HG03060 (cell line): ENCODE results near the gene PEMT.
A peak's percentile ranks its signal among the peaks of the same experiment; 100 is the strongest.
"Not testable (repeated sequence)": the region's sequence is repeated elsewhere in the genome, so short reads cannot be mapped to it uniquely, and the experiment has no call there.

Experiments used
- ATAC-seq: cut with Tn5 transposase; IDR thresholded peaks from one replicate; pipeline ENCODE4 v1.9.1; 2021; ENCODE audit warnings: low read depth, moderate number of reproducible peaks; ENCODE audit not compliant: unreplicated experiment

The PEMT gene

DNA sequence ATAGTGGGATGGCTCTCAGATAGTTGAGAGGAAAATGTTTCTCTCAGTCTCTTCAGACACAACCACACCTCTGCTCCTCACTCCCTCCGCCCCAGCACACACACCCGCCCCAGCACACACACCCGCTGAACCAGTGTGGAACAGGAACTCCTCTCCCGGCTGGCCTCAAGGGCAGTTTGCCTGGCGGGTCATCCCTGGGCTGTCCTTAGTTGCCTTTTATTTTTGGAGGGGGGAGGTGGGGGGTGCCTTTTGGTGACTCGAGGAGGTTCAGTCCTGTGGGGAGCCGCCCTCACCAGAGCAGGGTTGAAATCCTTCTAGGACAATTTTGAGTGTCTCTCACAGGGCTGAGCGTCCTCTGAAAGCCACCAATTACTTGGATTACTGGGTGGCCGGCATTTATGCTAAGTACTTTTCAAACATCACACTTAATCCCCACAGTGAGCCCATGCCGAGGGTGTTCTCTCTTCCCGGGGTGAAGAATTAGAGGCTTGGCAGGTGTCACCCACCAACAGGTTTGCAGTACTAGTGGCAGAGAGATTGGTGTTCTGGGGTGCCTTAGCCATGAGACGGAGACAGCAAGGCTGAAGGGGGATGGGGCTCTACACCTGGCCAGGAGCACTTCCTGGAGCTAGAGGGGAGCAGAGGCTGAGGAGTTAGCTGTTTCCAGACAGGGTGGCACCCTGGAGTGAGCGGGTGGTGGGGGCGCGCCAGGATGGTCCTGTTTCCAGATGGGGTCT is 98.1 kb downstream of the PEMT start:
- ATAC-seq: no peak

DNA sequence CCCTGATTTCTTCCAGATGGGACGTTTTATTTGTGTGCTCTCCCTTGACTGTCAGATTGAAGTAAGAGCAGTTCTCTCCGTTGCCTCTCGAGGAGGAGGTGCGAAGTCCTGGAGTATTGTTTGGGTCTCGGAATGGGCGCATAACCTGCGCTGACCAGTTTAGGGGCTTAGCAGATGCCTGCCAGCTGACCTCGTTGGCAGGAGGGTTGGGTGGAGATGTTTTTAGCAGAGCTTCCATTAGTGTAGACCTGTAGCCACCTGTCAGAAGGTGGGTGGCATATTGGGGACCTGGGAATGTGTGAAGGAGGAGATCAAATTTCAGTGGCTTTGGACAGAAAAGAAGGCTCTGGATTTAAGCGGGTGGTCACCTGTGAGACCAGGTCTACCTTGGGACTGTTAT is 98.9 kb downstream of the PEMT start:
- no peak for ATAC-seq

DNA sequence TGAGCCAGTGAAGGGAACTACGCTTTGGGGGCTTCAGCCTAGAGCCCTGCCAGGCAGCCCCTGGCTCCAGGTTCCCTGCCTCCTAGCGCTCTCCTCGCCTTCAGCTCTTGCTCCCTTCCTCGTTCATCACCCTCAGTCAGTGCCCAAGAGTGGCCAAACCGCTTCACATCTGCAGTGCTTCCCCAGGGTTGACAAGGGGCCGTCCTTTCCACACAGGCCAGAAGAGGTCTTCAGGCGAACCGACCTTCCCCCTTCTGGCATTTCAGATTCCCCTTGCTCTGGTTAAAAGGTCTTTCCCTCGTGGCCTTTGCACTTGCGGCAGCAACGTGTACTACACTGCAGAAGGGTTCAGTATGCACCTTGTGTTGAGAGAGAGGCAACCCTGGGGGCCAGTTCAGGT is 99.4 kb downstream of the PEMT start:
- ATAC-seq: no peak

DNA sequence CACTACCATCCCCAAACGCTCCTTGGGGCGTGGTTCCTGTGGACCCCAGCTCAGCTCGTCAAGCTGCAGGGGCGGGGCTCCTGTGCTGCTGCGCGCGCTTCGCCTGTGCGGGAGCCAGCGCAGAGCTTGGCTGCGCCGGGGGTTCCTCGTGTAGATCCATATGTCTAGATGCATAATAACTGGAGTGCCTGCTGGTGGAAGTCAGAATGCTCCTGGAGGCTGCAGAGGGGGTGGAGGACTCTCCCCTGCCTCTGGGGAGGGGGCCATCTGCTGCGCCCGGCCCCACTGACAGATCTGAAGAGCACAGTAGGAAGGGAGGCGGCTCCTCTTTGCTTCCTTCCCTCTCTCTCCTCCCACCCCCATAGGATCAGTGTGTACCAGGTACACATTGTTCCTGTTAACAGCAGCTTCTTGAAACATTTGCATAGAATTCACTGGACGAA is 99.9 kb downstream of the PEMT start:
- no peak for ATAC-seq

DNA sequence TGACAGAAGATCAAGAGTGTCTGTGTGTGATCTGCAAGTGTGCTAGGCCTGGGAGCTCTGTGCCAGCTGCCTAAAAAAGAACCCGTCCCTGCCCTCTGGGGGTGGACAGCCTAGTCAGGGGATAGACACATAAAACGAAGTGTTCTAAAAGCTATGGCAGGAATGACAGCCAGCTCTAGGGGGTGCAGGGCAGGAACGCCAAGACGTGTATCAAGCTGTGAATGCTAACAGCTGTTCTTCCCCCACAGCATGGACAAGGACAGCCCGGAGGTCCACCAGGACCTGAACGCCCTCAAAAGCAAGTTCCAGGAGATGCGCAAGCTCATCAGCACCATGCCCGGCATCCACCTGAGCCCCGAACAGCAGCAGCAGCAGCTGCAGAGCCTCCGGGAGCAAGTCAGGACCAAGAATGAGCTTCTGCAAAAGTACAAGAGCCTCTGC is 100.5 kb downstream of the PEMT start:
- ATAC-seq: no peak

DNA sequence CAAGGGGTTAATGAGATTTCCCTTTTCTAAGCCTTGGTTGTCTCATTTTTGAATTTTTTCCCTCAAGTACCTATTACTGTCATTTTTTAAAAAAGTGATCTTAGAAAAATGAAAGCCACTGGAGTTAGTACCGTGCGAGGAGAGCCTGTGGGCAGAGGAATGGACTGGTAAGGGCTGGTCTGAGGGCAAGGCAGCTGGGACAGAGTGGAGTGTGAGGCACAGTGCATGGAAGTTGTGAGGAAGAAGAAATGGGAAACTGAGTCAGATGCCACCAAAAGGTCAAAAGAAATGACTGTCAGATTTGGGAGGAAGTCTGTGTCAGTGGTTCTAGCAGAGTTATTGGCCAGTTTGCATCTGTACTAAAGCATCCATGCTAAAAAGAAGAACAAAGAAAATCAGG is 103.5 kb downstream of the PEMT start:
- ATAC-seq: no peak

DNA sequence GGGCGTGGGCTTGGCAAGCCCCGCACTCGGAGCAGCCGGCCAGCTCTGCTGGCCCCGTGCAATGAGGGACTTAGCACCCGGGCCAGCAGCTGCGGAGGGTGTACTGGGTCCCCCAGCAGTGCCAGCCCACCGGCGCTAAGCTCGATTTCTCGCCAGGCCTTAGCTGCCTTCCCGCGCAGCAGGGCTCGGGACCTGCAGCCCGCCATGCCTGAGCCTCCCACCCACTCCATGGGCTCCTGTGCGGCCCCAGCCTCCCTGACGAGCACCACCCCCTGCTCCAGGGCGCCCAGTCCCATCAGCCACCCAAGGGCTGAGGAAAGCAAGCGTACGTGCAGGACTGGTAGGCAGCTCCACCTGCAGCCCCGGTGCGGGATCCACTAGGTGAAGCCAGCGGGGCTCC is 105.1 kb downstream of the PEMT start:
- not testable (repeated sequence) for ATAC-seq

DNA sequence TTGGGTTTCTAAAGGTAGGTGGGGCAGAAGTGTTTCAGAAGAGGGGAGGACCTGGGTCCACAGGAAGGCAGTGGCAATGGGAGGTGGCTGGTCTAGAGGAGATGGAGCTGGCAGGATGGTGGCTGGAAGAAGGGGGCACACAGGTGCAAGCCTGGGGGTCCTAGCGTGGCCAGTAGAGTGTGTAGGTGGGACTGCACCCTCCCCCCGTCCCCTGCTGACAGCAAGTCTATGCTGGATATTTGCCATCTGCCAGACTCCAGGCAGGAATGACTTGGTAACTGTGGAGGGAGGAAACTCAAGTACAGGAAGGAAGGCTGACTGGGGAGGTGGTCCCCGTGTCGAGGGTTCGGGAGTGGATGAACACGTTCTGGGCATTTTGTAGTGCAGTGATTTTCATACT is 106.1 kb downstream of the PEMT start:
- no peak for ATAC-seq

DNA sequence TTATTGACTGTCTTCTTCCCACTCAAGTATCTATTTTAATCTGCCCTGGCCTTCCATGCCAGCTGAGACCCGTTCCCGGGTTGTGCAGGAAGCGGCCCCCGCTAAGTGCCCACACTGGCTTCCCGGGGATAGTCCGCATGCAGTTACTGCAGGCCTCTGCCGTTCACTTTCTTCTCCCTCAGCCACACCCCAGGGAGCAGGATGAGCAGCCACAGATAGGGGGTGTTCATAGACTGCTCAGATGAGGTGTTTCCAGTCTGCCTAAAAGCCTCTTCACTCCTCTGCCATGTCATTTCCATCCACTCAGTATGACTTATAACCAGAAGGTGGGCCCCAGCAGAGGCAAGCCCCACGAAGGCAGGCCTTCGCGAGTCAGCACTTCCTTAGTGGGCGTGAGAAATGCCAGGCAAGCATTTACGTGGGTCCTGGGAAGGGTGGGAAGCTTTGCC is 107.0 kb downstream of the PEMT start:
- no peak for ATAC-seq

DNA sequence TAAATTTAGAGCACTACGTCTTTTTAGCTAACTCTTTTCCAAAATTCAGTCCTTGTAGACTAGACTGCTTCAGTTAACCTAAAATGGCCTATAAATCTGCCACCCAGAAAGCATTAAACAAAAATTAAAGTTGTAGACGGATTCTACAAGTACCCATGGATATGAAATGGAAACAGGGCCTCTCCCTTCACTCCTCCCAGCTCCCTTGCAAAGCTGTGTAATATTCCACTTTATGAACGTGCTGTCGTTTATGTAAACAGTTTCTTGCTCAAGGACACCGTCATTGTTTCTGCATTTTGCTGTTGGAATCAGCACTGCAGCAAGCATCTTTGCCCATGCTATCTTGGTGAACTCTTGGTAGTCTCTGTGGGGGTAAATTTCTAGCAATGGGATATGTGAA is 109.6 kb downstream of the PEMT start:
- ATAC-seq: no peak

DNA sequence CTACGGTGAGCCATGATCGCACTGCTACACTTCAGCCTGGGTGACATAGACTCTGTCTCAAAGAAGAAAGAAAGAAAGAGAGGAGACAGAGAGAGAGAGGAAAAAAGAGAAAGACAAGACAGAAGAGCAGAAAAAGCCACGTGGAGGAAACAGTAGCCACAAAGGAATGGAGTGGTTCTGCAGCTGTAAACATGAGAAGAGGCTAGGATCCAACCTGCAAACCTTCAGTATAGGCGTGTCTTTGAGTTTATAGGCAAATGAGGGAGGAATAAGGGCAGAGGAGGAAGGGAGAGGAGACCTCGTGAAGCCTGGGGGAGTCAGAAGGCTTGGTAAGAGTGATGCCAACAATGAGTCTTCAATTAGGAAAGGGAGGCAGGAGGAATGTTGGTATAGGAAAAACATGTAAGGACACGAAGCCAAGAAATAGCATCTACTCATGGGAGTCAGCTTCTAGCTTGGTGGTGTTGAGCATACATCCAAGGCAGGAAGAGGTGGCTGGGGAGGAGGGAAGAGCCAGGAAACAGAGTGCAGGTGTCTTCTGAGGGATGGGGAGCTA is 110.8 kb downstream of the PEMT start:
- ATAC-seq: no peak

DNA sequence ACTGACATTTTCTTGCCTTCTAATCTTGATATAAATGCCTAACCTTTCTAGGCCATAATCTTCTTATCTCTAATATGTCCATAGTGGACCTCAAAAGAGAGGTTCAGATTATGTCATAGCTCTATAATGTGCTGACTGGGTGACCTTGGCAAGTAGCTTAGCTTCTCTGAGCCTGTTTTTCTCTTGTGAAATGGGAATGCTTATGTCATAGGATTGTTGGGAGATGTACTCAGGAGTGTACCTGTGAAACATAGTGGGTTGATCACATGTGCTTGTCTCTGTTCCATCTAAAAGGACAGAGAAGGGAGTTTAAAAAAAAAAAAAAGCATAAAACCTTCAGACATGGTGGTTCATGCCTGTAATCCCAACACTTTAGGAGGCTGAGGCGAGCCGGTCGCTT is 112.3 kb downstream of the PEMT start:
- ATAC-seq: no peak

DNA sequence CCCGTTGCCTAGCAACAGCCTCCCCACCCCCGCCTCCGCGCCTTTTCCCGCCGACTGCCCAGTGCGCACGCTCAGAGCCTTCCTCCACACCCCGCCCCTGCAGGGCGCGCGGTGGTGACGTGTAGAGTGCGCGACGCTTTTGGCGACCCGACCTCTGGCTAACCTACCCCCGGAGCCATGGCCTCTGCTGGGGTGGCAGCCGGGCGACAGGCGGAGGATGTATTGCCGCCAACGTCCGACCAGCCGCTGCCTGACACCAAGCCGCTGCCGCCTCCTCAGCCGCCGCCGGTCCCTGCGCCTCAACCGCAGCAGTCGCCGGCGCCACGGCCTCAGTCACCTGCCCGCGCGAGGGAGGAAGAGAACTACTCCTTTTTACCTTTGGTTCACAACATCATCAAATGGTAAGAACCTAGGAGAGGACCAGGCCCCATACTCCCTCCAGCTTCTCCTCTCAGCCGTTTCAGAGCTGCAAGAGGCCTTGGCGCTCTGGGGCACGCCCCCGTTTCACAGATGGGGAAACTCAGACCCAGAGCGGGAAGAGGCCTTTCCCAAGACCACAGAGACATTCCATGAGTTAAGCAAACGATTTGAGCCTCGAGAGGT is 114.5 kb downstream of the PEMT start, which contains the start of gene MED9:
Gene MED9, plus strand, starts transcription at position 136 of the 603 bp plus-strand sequence. Its CDS starts 42 bp downstream, at position 178.
- peak; percentile 58 for ATAC-seq

DNA sequence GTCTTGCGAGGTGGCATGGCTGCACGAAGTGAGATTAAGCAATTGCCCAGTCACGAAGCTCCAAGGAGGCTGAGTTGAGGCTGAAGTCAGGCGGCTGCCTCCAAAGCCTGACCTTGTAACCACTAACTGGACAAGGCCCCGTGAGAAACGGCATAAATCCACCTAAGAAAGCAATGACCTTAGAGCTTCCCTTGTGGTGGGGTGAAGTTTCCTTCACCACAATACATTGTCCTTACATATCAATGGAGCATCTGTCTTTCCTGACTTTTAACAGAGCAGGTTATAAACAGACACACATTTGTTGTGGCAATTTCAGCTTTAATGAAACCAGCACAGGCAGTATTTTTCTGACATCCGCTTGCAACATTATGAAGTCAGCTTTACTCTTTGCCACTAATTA is 117.2 kb downstream of the PEMT start:
- no peak for ATAC-seq

DNA sequence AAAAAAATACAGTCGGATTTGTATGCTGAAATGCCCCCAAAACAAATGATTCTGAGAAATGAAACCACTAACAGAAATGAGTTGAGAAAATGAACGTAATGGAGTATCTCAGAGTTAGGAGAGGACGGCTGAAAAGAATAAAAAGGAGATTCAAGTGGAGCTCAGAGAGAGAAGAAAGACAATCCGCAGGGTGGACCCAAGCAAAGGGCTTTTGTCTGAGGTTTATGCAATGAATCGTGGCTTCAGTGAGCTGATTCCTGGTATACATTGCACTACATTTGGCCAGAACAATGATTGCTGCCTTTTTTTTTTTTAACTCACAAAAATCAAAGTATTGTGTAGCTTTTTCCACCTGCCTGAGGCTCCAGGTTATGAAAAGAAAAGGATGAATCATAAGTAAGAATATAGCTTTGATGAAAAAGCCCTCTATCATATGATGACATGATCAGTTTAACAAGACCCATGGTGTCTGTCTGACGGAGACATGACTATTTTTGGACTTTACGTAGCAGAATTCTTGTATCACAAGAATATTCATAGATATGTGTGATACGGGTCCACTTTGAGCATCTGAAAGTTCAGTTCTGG is 119.1 kb downstream of the PEMT start:
- ATAC-seq: no peak

DNA sequence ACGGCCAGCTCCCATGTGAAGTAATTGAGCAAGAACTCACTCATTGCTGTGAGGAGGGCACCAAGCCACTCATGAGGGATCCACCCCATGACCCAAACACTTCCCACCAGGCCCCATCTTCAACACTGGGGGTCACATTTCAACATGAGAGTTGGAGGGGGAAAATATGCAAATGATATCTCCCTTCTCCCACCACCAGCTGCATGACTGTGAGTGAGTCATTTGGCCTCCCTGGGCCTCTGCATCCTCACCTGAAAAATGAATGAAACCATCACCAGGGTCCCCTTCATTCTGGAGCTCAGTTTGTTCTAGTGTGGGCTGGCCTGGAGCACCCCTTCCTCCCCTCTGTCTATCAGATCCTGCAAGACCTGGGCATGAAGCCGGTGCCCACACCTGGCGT is 121.5 kb downstream of the PEMT start:
- ATAC-seq: no peak

DNA sequence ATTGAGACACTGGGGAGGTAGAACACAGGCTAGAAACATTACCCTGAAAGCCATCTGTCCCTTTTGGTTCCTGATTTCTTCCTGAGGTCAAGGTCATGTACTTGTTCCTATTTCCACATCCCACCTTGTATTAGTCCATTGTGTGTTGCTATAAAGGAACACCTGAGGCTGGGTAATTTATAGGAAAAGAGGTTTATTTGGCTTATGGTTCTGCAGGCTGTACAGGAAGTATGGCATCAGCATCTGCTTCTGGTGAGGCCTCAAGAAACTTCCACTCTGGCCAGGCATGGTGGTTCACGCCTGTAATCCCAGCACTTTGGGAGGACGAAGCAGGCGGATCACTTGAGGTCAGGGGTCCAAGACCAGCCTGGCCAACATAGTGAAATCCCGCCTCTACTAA is 122.2 kb downstream of the PEMT start:
- no peak for ATAC-seq

DNA sequence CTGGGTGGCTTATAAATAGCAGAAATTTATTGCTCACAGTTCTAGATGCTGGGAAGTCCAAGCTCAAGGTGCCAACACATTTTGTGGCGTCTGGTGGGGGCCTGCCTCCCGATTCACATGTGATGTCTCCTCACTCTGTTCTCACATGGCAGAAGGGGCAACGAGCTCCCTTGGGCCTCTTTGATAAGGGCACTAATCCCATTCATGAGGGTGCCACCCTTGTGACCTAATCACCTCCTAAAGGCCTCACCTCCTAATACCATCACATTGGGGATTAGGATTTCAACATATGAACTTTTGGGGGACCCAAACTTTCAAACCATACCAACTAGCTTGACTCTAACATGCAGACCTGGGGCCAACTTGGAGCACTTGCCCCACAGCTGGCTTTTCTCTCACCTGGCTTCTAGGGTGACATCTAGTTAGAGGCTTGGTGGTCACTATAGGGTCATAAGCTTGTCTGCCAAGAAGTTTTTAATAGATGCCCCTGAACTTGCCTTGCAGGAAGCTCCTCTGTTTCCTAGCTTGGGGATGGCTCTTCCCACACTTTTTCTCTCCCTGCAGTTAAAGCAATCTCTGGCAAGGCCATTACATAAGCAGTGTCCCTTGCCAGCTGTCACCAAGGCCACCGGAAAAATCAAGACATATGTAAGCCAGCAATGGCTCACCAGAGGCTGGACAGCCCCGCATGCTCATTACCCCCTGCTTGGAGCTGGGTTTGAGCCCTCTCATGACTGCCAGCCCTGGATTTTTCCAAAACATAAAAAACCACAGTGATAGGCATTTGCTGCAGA is 123.1 kb downstream of the PEMT start:
- ATAC-seq: no peak

DNA sequence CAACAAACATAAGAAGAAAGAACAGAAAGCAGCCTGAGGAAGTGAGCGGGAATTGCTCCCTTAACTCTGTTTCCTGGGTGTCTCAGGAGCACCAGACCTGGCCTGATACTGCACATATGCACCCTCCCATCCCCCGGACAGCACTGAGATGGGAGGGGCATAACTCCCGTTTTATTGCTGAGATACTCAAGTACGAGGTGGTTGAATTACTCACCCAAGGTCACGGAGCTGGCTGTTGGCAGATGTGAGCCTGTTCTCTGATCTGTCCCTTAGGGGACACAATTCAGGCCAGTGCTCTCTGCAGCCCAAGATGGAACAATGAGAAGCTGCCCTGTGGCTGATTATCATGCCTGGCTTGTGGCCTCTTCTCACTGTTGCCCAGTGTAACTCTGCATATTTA is 123.8 kb downstream of the PEMT start:
- no peak for ATAC-seq

DNA sequence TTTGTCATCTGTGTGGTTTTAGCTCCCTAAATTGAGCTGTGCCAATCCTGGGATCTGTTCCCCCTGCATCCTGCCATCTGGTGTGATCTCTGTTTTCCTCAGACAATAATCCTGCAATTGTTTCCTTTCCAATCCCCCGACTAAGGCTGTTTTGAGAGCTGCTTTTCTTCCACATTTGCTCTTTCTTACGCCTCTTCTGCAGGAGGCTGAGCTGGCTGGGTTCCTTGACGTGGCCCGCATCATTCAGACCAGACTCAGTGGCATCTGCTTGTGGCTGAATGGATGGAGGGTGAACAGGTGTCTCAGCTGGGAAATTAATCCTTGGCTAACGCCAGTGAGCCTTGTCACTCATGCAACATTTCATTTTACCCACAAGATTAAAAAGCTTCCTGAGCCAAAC is 124.5 kb downstream of the PEMT start:
- no peak for ATAC-seq

DNA sequence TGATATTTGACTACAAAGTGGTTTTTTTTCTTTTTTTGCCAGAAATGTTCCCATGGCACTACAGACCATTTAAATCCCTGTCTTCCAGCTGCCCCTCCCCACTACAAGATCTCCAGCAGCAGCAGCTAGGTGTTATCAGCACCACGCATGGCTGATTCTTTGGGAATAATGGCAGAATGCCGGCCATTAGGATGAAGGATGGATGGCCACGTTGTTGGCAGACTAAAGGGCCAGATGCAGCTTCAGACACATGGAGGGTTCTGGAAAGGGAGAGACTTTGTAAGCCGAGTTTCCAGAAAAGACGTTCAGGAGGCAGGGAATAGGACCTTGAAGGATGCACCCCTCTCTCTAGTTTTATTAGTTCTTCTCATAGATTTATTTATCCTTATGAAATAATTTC is 125.0 kb downstream of the PEMT start:
- no peak for ATAC-seq
